ENCODE results near the gene WBP2. TPM values are rescaled to one million over a fixed set of nuclear protein-coding genes. Genes with fewer than 3 reads are reported as not detected.
A peak's percentile ranks its signal among the peaks of the same experiment; 100 is the strongest.

The WBP2 gene
- polyA plus RNA-seq, 3 donors: 62.4 to 93.3 (median 67.9) TPM

DNA sequence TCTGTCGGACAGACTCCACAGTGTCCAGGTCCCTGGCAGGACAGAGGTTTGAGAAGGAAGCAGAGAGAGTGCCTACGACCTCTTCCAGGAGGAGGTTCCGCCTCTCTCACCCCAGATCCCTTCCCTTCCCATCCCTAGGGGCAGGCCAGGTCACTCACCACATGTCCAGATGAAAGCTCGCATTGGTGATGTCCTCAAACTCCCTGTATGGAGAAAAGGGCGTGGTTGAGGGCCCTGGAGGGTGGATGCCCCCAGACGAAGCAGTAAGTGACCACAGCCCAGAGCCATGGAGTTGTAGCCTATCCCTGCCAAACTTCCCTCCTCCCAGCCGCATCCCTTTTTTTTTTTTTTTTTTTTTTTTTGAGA, 14.4 kb downstream of the WBP2 start:
- DNase-seq: no peak
- no peak overlapping the region for H3K4me2 ChIP-seq (replicated peaks; ENCODE audit: extremely low read depth, low read length, poor library complexity, severe bottlenecking)
- Mint-ChIP-seq H3K27me3 (ENCODE audit: low read depth in 3 of 3) (peaks cover 0 to 2% (median 0%) of the 10 kb centered on the region in 3 donors), H3K4me3 (no peak overlapping the region), H3K36me3 (peaks cover 49 to 68% of the 10 kb centered on the region in 2 donors), H3K9me3 (no peaks in the 10 kb centered on the region), H3K27ac (no peak overlapping the region), H3K4me1 (peaks cover 15% of the 10 kb centered on the region)
- H3K4me3 ChIP-seq (replicated peaks in 1 of 3; ENCODE audit: low read depth in 2 of 3, low read length in 3 of 3): no peak overlapping the region
- peaks cover 40% of the 10 kb centered on the region for H3K79me2 ChIP-seq (ENCODE audit: insufficient read depth, low read length)
- H3K27me3 ChIP-seq (ENCODE audit: control insufficient read depth in 2 of 2, insufficient read depth in 2 of 2, low read length in 2 of 2): no peaks in the 10 kb centered on the region
- WGBS (ENCODE audit: insufficient coverage): no CpG with 5 or more reads among the region's 7 CpGs
- TF ChIP-seq, protein P1, sequence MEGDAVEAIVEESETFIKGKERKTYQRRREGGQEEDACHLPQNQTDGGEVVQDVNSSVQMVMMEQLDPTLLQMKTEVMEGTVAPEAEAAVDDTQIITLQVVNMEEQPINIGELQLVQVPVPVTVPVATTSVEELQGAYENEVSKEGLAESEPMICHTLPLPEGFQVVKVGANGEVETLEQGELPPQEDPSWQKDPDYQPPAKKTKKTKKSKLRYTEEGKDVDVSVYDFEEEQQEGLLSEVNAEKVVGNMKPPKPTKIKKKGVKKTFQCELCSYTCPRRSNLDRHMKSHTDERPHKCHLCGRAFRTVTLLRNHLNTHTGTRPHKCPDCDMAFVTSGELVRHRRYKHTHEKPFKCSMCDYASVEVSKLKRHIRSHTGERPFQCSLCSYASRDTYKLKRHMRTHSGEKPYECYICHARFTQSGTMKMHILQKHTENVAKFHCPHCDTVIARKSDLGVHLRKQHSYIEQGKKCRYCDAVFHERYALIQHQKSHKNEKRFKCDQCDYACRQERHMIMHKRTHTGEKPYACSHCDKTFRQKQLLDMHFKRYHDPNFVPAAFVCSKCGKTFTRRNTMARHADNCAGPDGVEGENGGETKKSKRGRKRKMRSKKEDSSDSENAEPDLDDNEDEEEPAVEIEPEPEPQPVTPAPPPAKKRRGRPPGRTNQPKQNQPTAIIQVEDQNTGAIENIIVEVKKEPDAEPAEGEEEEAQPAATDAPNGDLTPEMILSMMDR (IDR thresholded peaks at IDR 0.05): no peak
- intact Hi-C loops (cut with micrococcal nuclease): loop anchor here in 1 of 2 donors (10.0 kb wide), 1 partner anchor 176 kb away; the partner anchor contains the start of genes RECQL5 and SAP30BP
- H3K9ac ChIP-seq (ENCODE audit: insufficient read depth, low read length, poor library complexity, severe bottlenecking): no peak overlapping the region
- peaks cover 27 to 32% of the 10 kb centered on the region in 2 donors for H3K4me1 ChIP-seq (ENCODE audit: control insufficient read depth in 1 of 2, insufficient read depth in 2 of 2, low read length in 2 of 2)
- H3K36me3 ChIP-seq (replicated peaks in 1 of 2; ENCODE audit: control insufficient read depth in 1 of 2, insufficient read depth in 2 of 2, low read length in 2 of 2): peaks cover 47 to 62% of the 10 kb centered on the region in 2 donors
- H3K27ac ChIP-seq (ENCODE audit: low read depth in 1 of 2, low read length in 2 of 2): no peak overlapping the region
- no peak overlapping the region for H2AFZ ChIP-seq (ENCODE audit: insufficient read depth, low read depth, low read length, poor library complexity, severe bottlenecking)
- peaks cover 55% of the 10 kb centered on the region for H4K20me1 ChIP-seq (ENCODE audit: insufficient read depth, low read length)
- H3K9me3 ChIP-seq (replicated peaks in 1 of 2; ENCODE audit: control insufficient read depth in 1 of 2, insufficient read depth in 1 of 2, low read length in 2 of 2): no peaks in the 10 kb centered on the region

DNA sequence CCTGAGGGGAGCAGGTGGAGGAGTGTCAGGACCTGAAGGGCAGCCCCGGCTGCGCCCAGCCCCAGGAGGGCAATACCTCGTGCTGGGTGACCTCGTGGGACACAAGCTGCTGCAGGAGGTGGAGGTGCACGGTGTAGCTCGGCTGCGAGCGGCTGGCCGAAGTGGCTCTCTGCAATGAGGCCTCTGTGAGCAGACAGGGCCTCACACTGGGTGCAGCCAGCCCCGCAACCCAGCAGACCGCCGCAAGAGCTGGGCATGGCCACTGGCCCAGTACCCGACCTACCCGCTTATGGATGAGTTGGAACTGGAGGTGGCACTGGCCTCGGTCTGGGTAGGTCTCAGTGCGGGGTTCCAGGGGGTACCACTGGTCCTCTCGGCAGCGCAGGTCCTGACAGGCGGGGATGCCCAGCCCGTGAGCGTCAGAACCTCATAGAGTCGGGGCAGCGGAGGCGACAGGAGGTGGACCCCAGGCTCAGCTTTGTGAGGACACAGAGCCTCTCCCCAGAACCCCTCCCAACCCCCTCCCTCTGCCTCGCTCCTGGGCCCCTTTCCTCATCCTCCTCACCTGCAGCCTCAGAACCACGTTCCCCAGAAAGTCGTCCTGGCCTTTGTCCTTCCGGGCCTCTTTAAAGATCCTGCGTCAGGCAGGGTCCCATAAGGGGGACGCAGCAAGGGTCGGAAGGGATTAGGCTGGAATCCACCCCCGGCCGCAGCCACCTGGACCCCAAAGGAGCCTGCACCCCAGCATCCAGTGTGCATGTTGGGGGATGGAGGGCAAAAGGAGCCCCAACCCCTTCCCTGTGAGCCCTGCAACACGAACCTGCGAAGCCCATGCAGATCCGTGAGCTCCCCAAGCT, 15.0 kb downstream of the WBP2 start:
- no peak overlapping the region for H3K4me2 ChIP-seq (replicated peaks; ENCODE audit: extremely low read depth, low read length, poor library complexity, severe bottlenecking)
- Mint-ChIP-seq H3K4me3 (no peak overlapping the region), H3K9me3 (no peaks in the 10 kb centered on the region), H3K27me3 (ENCODE audit: low read depth in 3 of 3) (peaks cover 0 to 2% (median 0%) of the 10 kb centered on the region in 3 donors), H3K27ac (peak overlapping the region in 1 of 7 donors; percentile 15), H3K36me3 (peaks cover 51 to 69% of the 10 kb centered on the region in 2 donors), H3K4me1 (peaks cover 9% of the 10 kb centered on the region)
- WGBS (ENCODE audit: insufficient coverage): 97% methylated on average over 29 of the region's 36 CpGs
- no peak overlapping the region for H3K9ac ChIP-seq (ENCODE audit: insufficient read depth, low read length, poor library complexity, severe bottlenecking)
- no peak overlapping the region for H2AFZ ChIP-seq (ENCODE audit: insufficient read depth, low read depth, low read length, poor library complexity, severe bottlenecking)
- peaks cover 40% of the 10 kb centered on the region for H3K79me2 ChIP-seq (ENCODE audit: insufficient read depth, low read length)
- no peak overlapping the region for H3K27ac ChIP-seq (ENCODE audit: low read depth in 1 of 2, low read length in 2 of 2)
- H4K20me1 ChIP-seq (ENCODE audit: insufficient read depth, low read length): peaks cover 55% of the 10 kb centered on the region
- intact Hi-C loops (cut with micrococcal nuclease): loop anchor here in 1 of 2 donors (10.0 kb wide), 1 partner anchor 175 kb away; the partner anchor contains the start of genes RECQL5 and SAP30BP
- H3K4me1 ChIP-seq (ENCODE audit: control insufficient read depth in 1 of 2, insufficient read depth in 2 of 2, low read length in 2 of 2): peaks cover 20 to 26% of the 10 kb centered on the region in 2 donors
- no peaks in the 10 kb centered on the region for H3K27me3 ChIP-seq (ENCODE audit: control insufficient read depth in 2 of 2, insufficient read depth in 2 of 2, low read length in 2 of 2)
- peaks cover 53 to 68% of the 10 kb centered on the region in 2 donors for H3K36me3 ChIP-seq (replicated peaks in 1 of 2; ENCODE audit: control insufficient read depth in 1 of 2, insufficient read depth in 2 of 2, low read length in 2 of 2)
- no peak for DNase-seq
- no peaks in the 10 kb centered on the region for H3K9me3 ChIP-seq (replicated peaks in 1 of 2; ENCODE audit: control insufficient read depth in 1 of 2, insufficient read depth in 1 of 2, low read length in 2 of 2)
- H3K4me3 ChIP-seq (replicated peaks in 1 of 3; ENCODE audit: low read depth in 2 of 3, low read length in 3 of 3): no peak overlapping the region
- TF ChIP-seq, protein P1 (IDR thresholded peaks at IDR 0.05): no peak

Data from CD14-positive monocyte (primary cell).